HCT116 (cell line): ENCODE data around the gene DDX47. TPM values are rescaled to one million over a fixed set of nuclear protein-coding genes. Genes with fewer than 3 reads are reported as not detected.

Experiments
- ATAC-seq: fragments of 200-7000 bp; cut with Tn5 transposase; 2 replicates; pipeline ENCODE4 v1.9.1; 2020; ENCODE audit warnings: mild to moderate bottlenecking, moderate library complexity
- BruUV-seq: library from RNA; stranded (reverse); fragments of 400-500 nt; replicated peaks from 2 replicates; lab custom pipeline; 2021; lab: Mats Ljungman, UMichigan
- CTCF ChIA-PET: fragments of 300-600 bp; sonication (Branson Sonifier 250); formaldehyde crosslinking; loops from one replicate; lab custom pipeline; 2021; ENCODE audit warnings: antibody characterized with exemption; lab: Charles Lee
- POLR2A ChIA-PET: fragments of 300-600, 350-600 bp; sonication (Branson Sonifier 250); formaldehyde crosslinking; loops from one replicate; lab custom pipeline; 2021; ENCODE audit warnings: antibody characterized with exemption; lab: Charles Lee
- RAD21 ChIA-PET, 2 experiments: fragments of 300-600 bp; sonication (Branson Sonifier 250); formaldehyde crosslinking; loops; one replicate each; lab custom pipeline; 2023; ENCODE audit warnings: low total read pairs in 2 of 2; ENCODE audit not compliant: uncharacterized antibody in 2 of 2, unreplicated experiment in 2 of 2, low non-redundant PET in 1 of 2; lab: Charles Lee
- DNase-seq: peaks from one replicate; pipeline ENCODE4 v3.0.0-alpha.2; 2010; ENCODE audit warnings: low read depth, low spot score
- H2AFZ ChIP-seq: fragments of 200-600 bp; shearing (Covaris generic), sonication (generic); 2 replicates; pipeline ENCODE4 v1.6.1; 2017; ENCODE audit warnings: low read depth, mixed run types, mixed read lengths, antibody characterized with exemption, low read length; ENCODE audit not compliant: poor library complexity, severe bottlenecking
- H3K27ac ChIP-seq: 2 replicates; pipeline ENCODE4 v1.5.1; 2012; ENCODE audit warnings: low read depth, low read length
- H3K27me3 ChIP-seq: fragments of 200-600 bp; sonication (generic); 2 replicates; pipeline ENCODE4 v1.6.1; 2016; ENCODE audit warnings: mixed run types, low read length, mixed read lengths; ENCODE audit not compliant: insufficient read depth
- H3K36me3 ChIP-seq, 2 experiments: fragments of 200-500 bp in 1 of 2; fragments of 200-600 bp in 1 of 2; sonication (Bioruptor generic) in 1 of 2; sonication (generic) in 1 of 2; 2 replicates each; pipeline versions ENCODE4 v1.5.1 to v1.6.1; 2014 to 2016; ENCODE audit warnings: low read length in 2 of 2, inconsistent platforms in 1 of 2, mixed read lengths in 1 of 2, mixed run types in 1 of 2; ENCODE audit not compliant: insufficient read depth in 2 of 2, control insufficient read depth in 1 of 2
- H3K4me1 ChIP-seq, 2 experiments: fragments of 200-600 bp in 1 of 2; sonication (generic) in 1 of 2; 2 replicates each; pipeline versions ENCODE4 v1.5.1 to v1.6.1; 2012 to 2017; ENCODE audit warnings: low read length in 2 of 2, inconsistent platforms in 1 of 2, mild to moderate bottlenecking in 1 of 2, mixed read lengths in 1 of 2, mixed run types in 1 of 2, moderate library complexity in 1 of 2; ENCODE audit not compliant: insufficient read depth in 2 of 2, control insufficient read depth in 1 of 2
- H3K4me2 ChIP-seq: fragments of 200-600 bp; sonication (generic); 2 replicates; pipeline ENCODE4 v1.6.1; 2017; ENCODE audit warnings: mixed run types, low read length, mixed read lengths
- H3K4me3 ChIP-seq, 2 experiments: fragments of 200-600 bp in 1 of 2; sonication (generic) in 1 of 2; replicated peaks in 1 of 2; 2 replicates each; pipeline ENCODE4 v1.5.1; 2011 to 2016; ENCODE audit warnings: low read length in 2 of 2, control low read depth in 1 of 2, low read depth in 1 of 2, mild to moderate bottlenecking in 1 of 2, mixed read lengths in 1 of 2, mixed run types in 1 of 2
- H3K79me2 ChIP-seq: fragments of 200-600 bp; sonication (generic); 2 replicates; pipeline ENCODE4 v1.6.1; 2017; ENCODE audit warnings: mild to moderate bottlenecking, mixed run types, low read length, moderate library complexity, mixed read lengths; ENCODE audit not compliant: insufficient read depth
- H3K9ac ChIP-seq: fragments of 200-600 bp; sonication (generic); 2 replicates; pipeline ENCODE4 v1.6.1; 2016; ENCODE audit warnings: low read length, mixed read lengths
- H3K9me2 ChIP-seq: fragments of 200-600 bp; sonication (generic), shearing (Covaris generic); 2 replicates; pipeline ENCODE4 v1.6.1; 2017; ENCODE audit warnings: mixed run types, mild to moderate bottlenecking, moderate library complexity; ENCODE audit not compliant: insufficient read depth
- H3K9me3 ChIP-seq, 2 experiments: fragments of 200-500 bp in 1 of 2; fragments of 200-600 bp in 1 of 2; sonication (Bioruptor generic) in 1 of 2; sonication (generic) in 1 of 2; 2 replicates each; pipeline ENCODE4 v1.6.1; 2014 to 2017; ENCODE audit warnings: low read length in 2 of 2, mixed read lengths in 2 of 2, inconsistent platforms in 1 of 2, low read depth in 1 of 2, mild to moderate bottlenecking in 1 of 2, mixed run types in 1 of 2, moderate library complexity in 1 of 2; ENCODE audit not compliant: control insufficient read depth in 1 of 2, insufficient read depth in 1 of 2
- H4K20me1 ChIP-seq: fragments of 200-600 bp; sonication (generic), shearing (Covaris generic); 2 replicates; pipeline ENCODE4 v1.6.1; 2017; ENCODE audit warnings: mixed run types, mild to moderate bottlenecking, moderate library complexity; ENCODE audit not compliant: insufficient read depth
- CBX3 ChIP-seq: IDR thresholded peaks from 2 replicates; pipeline ENCODE4 v1.6.1; 2012; ENCODE audit warnings: low read depth
- CEBPB ChIP-seq: IDR thresholded peaks from 2 replicates; pipeline ENCODE4 v1.6.1; 2012; ENCODE audit warnings: low read depth
- EGR1 ChIP-seq: IDR thresholded peaks from 2 replicates; pipeline ENCODE4 v1.6.1; 2012; ENCODE audit warnings: low read depth
- ELF1 ChIP-seq: IDR thresholded peaks from 2 replicates; pipeline ENCODE4 v1.6.1; 2012; ENCODE audit warnings: low read depth, borderline replicate concordance
- EZH2 ChIP-seq: fragments of 200-600 bp; sonication (generic); IDR thresholded peaks from 2 replicates; pipeline ENCODE4 v1.6.1; 2017; ENCODE audit warnings: antibody characterized with exemption, mixed run types
- EZH2phosphoT487 ChIP-seq: fragments of 200-600 bp; IDR thresholded peaks from 2 replicates; pipeline ENCODE4 v1.6.1; 2018; ENCODE audit warnings: antibody characterized with exemption, borderline replicate concordance
- FOSL1 ChIP-seq: IDR thresholded peaks from 2 replicates; pipeline ENCODE4 v1.6.1; 2012; ENCODE audit warnings: low read depth
- JUND ChIP-seq: IDR thresholded peaks from 2 replicates; pipeline ENCODE4 v1.6.1; 2012
- POLR2A ChIP-seq: IDR thresholded peaks from 2 replicates; pipeline ENCODE4 v1.7.0; 2011; ENCODE audit warnings: borderline replicate concordance; ENCODE audit not compliant: insufficient read depth, insufficient read length; ENCODE audit errors: extremely low read depth
- POLR2AphosphoS5 ChIP-seq: IDR thresholded peaks from 2 replicates; pipeline ENCODE4 v1.6.1; 2011; ENCODE audit warnings: mild to moderate bottlenecking, low read depth, low read length, moderate library complexity
- RAD21 ChIP-seq: IDR thresholded peaks from 2 replicates; pipeline ENCODE4 v1.6.1; 2012; ENCODE audit warnings: low read depth, mild to moderate bottlenecking
- SIN3A ChIP-seq: IDR thresholded peaks from 2 replicates; pipeline ENCODE4 v1.6.1; 2012; ENCODE audit warnings: low read depth
- SP1 ChIP-seq: IDR thresholded peaks from 2 replicates; pipeline ENCODE4 v1.6.1; 2012; ENCODE audit warnings: low read depth
- SRF ChIP-seq: IDR thresholded peaks from 2 replicates; pipeline ENCODE4 v1.6.1; 2012; ENCODE audit warnings: low read depth
- TCF7L2 ChIP-seq: IDR thresholded peaks from 2 replicates; pipeline ENCODE4 v1.7.0; 2011; ENCODE audit warnings: borderline replicate concordance, inconsistent platforms; ENCODE audit not compliant: insufficient read depth, insufficient read length; ENCODE audit errors: extremely low read depth
- YY1 ChIP-seq: IDR thresholded peaks from 2 replicates; pipeline ENCODE4 v1.6.1; 2011; ENCODE audit warnings: low read length, low read depth, moderate library complexity, mild to moderate bottlenecking; ENCODE audit not compliant: insufficient replicate concordance; ENCODE audit errors: extremely low read depth
- ZFX ChIP-seq: fragments of 450-650 bp; IDR thresholded peaks from 2 replicates; pipeline ENCODE4 v1.6.1; 2017
- ZNF274 ChIP-seq: fragments of 200-500 bp; sonication (Bioruptor generic); IDR thresholded peaks from 2 replicates; pipeline ENCODE4 v1.6.1; 2014; ENCODE audit warnings: mild to moderate bottlenecking, low read depth, low read length, inconsistent platforms
- intact Hi-C: fragments of 100-400 bp; cut with micrococcal nuclease; formaldehyde crosslinking; loops from 2 replicates; pipeline ENCODE4 v1.10.0; 2022
- total RNA-seq: library from RNA; stranded (reverse); gene quantifications from one replicate; pipeline ENCODE4 v1.2.1, GENCODE V29; 2021; ENCODE audit not compliant: unreplicated experiment
- TF ChIP-seq, protein P1 (sequence below), 3 experiments: fragments of 200-600 bp in 1 of 3; sonication (generic) in 1 of 3; IDR thresholded peaks in 2 of 3; conservative IDR thresholded peaks in 1 of 3; 2 replicates each; pipeline ENCODE4 v1.5.1; 2012 to 2017; ENCODE audit warnings: low read depth in 2 of 3, low read length in 2 of 3, antibody characterized with exemption in 1 of 3, borderline replicate concordance in 1 of 3, control low read depth in 1 of 3, mild to moderate bottlenecking in 1 of 3, mixed read lengths in 1 of 3, mixed run types in 1 of 3, moderate library complexity in 1 of 3; ENCODE audit not compliant: insufficient read depth in 1 of 3
- TF ChIP-seq, protein P2 (sequence below): IDR thresholded peaks from 2 replicates; pipeline ENCODE4 v1.6.1; 2012
- TF ChIP-seq, protein P3 (sequence below): IDR thresholded peaks from 2 replicates; pipeline ENCODE4 v1.6.1; 2011; ENCODE audit warnings: mild to moderate bottlenecking, low read length, moderate library complexity; ENCODE audit not compliant: insufficient replicate concordance; ENCODE audit errors: extremely low read depth
- TF ChIP-seq, protein P4 (sequence below): IDR thresholded peaks from 2 replicates; pipeline ENCODE4 v1.6.1; 2012

DDX47 gene
- total RNA-seq, 1 experiment from 2014 or later, result 103 TPM

DNA sequence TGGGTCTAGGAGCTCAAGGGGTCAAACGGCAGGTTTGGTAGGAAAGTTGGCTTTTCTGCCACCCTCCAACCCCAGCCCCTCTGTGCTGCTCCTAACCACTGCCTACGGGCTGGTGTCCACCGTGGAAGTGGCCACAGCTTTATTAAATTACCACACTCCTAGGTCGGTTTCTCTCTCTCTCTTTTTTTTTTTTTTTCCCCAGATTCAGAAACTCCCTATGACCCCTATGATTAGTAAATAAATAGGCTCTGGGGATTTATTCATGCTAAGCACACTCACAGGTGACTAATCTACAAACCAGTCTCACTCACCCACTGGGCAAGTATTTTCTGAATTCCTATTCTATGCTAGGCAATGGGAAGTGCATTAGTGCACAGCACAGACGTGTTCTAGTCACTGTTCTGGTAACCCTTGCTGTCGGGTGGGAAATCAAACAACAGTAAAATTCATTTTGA, 8.7 kb upstream of the DDX47 start:
- CTCF ChIA-PET, result interaction anchor here (0.7 to 2.4 kb wide), 5 partner anchors 8 to 171 kb away, joined by 3 to 12 read pairs (median 6); no protein-coding TSS in a partner anchor
- TF ChIP-seq POLR2A (no peak), YY1 (no peak), SRF (no peak), ELF1 (no peak), SP1 (peak; percentile 81), RAD21 (no peak), EZH2phosphoT487 (no peak), CEBPB (no peak; the same call in 1 of the 2 replicates), TCF7L2 (no peak), ZFX (no peak), EZH2 (no peak), JUND (peak; percentile 77), FOSL1 (peak; percentile 86), CBX3 (peak; percentile 49; the same call in 1 of the 2 replicates), POLR2AphosphoS5 (no peak; the same call in 1 of the 2 replicates), SIN3A (peak; percentile 53; the same call in 1 of the 2 replicates), EGR1 (no peak), ZNF274 (no peak)
- TF ChIP-seq, protein P1, sequence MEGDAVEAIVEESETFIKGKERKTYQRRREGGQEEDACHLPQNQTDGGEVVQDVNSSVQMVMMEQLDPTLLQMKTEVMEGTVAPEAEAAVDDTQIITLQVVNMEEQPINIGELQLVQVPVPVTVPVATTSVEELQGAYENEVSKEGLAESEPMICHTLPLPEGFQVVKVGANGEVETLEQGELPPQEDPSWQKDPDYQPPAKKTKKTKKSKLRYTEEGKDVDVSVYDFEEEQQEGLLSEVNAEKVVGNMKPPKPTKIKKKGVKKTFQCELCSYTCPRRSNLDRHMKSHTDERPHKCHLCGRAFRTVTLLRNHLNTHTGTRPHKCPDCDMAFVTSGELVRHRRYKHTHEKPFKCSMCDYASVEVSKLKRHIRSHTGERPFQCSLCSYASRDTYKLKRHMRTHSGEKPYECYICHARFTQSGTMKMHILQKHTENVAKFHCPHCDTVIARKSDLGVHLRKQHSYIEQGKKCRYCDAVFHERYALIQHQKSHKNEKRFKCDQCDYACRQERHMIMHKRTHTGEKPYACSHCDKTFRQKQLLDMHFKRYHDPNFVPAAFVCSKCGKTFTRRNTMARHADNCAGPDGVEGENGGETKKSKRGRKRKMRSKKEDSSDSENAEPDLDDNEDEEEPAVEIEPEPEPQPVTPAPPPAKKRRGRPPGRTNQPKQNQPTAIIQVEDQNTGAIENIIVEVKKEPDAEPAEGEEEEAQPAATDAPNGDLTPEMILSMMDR (IDR thresholded peaks at IDR 0.05 in 2 of 3, conservative IDR thresholded peaks at IDR 0.05 in 1 of 3; ENCODE audit: borderline replicate concordance in 1 of 3, insufficient read depth in 1 of 3, low read depth in 2 of 3, low read length in 2 of 3), result no peak
- TF ChIP-seq, protein P2, sequence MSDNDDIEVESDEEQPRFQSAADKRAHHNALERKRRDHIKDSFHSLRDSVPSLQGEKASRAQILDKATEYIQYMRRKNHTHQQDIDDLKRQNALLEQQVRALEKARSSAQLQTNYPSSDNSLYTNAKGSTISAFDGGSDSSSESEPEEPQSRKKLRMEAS, result no peak
- TF ChIP-seq, protein P3, sequence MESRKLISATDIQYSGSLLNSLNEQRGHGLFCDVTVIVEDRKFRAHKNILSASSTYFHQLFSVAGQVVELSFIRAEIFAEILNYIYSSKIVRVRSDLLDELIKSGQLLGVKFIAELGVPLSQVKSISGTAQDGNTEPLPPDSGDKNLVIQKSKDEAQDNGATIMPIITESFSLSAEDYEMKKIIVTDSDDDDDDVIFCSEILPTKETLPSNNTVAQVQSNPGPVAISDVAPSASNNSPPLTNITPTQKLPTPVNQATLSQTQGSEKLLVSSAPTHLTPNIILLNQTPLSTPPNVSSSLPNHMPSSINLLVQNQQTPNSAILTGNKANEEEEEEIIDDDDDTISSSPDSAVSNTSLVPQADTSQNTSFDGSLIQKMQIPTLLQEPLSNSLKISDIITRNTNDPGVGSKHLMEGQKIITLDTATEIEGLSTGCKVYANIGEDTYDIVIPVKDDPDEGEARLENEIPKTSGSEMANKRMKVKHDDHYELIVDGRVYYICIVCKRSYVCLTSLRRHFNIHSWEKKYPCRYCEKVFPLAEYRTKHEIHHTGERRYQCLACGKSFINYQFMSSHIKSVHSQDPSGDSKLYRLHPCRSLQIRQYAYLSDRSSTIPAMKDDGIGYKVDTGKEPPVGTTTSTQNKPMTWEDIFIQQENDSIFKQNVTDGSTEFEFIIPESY, result no peak
- TF ChIP-seq, protein P4, sequence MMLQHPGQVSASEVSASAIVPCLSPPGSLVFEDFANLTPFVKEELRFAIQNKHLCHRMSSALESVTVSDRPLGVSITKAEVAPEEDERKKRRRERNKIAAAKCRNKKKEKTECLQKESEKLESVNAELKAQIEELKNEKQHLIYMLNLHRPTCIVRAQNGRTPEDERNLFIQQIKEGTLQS, result no peak

More for the DNA sequence above, 8.7 kb upstream of the DDX47 start:
- no peaks in the 10 kb centered on the region for H3K9me3 ChIP-seq
- peak overlapping the region; percentile 65 for H3K9ac ChIP-seq
- intact Hi-C loops, result loop anchor here (10.0 kb wide), 1 partner anchor 400 kb away; no protein-coding TSS in a partner anchor
- peak overlapping the region; percentile 49 for H2AFZ ChIP-seq
- H3K9me2 ChIP-seq, result no peaks in the 10 kb centered on the region
- H3K4me2 ChIP-seq, result peak overlapping the region; percentile 79
- no peaks in the 10 kb centered on the region for H3K36me3 ChIP-seq
- H3K27me3 ChIP-seq, result no peaks in the 10 kb centered on the region
- ChIA-PET POLR2A (interaction anchor here (1.3 to 3.1 kb wide), 4 partner anchors 8 to 87 kb away, joined by 4 to 21 read pairs (median 7); partner anchors contain the start of genes DDX47 and GPRC5A), RAD21 (no interaction called here)
- no TSS peak for BruUV-seq
- H3K4me1 ChIP-seq, result peaks cover 34 to 64% of the 10 kb centered on the region in 2 experiments
- H4K20me1 ChIP-seq, result no peaks in the 10 kb centered on the region
- peak overlapping the region; percentile 6 to 45; a peak in 3 of 4 replicates for H3K4me3 ChIP-seq
- H3K27ac ChIP-seq, result peak overlapping the region; percentile 57
- H3K79me2 ChIP-seq, result no peaks in the 10 kb centered on the region
- DNase-seq, result peak; percentile 70
- peak; percentile 63 for ATAC-seq
